Heart left ventricle (tissue), 16 donors: ENCODE data around the gene FAM149B1. TPM values are rescaled to one million over a fixed set of nuclear protein-coding genes. Genes with fewer than 3 reads are reported as not detected.

Experiments used
- ATAC-seq, 4 donors: fragments of 200-7000 bp; cut with Tn5 transposase; one replicate each; pipeline ENCODE4 v1.9.1; 2020 to 2022; ENCODE audit warnings: moderate library complexity in 4 of 4, mild to moderate bottlenecking in 3 of 4, moderate number of reproducible peaks in 1 of 4
- DNase-seq, 5 donors: peaks; one replicate each; pipeline ENCODE4 v3.0.0-alpha.2; 2020
- H3K27ac ChIP-seq, 12 donors: fragments of 200-600 bp; sonication (generic) in 4 of 12; one replicate each; pipeline versions ENCODE4 v1.5.0 to v1.8.0; 2016 to 2022; ENCODE audit warnings: mild to moderate bottlenecking in 2 of 12
- H3K27me3 ChIP-seq, 9 donors: fragments of 200-600 bp; sonication (generic) in 2 of 9; one replicate each; pipeline versions ENCODE4 v1.5.1 to v1.8.0; 2016 to 2022; ENCODE audit warnings: mild to moderate bottlenecking in 3 of 9
- H3K36me3 ChIP-seq, 9 donors: fragments of 200-600 bp; sonication (generic) in 2 of 9; one replicate each; pipeline versions ENCODE4 v1.5.0 to v1.8.0; 2018 to 2022; ENCODE audit warnings: mild to moderate bottlenecking in 2 of 9
- H3K4me1 ChIP-seq, 12 donors: fragments of 200-600 bp; sonication (generic) in 4 of 12; one replicate each; pipeline versions ENCODE4 v1.5.0 to v1.8.0; 2016 to 2022; ENCODE audit warnings: mild to moderate bottlenecking in 3 of 12
- H3K4me3 ChIP-seq, 12 donors: fragments of 200-600 bp; sonication (generic) in 4 of 12; one replicate each; pipeline versions ENCODE4 v1.5.0 to v1.8.0; 2017 to 2022; ENCODE audit warnings: mild to moderate bottlenecking in 9 of 12, moderate library complexity in 4 of 12
- H3K9me3 ChIP-seq, 12 donors: fragments of 200-600 bp; sonication (generic) in 4 of 12; one replicate each; pipeline versions ENCODE4 v1.5.0 to v1.8.0; 2016 to 2022; ENCODE audit warnings: mild to moderate bottlenecking in 1 of 12
- CTCF ChIP-seq, 12 donors: fragments of 200-600 bp; sonication (generic) in 4 of 12; IDR thresholded peaks; one replicate each; pipeline versions ENCODE4 v1.5.0 to v1.8.0; 2018 to 2022; ENCODE audit warnings: antibody characterized with exemption in 12 of 12, mild to moderate bottlenecking in 5 of 12
- POLR2A ChIP-seq, 2 donors: fragments of 450-650 bp; IDR thresholded peaks; one replicate each; pipeline ENCODE4 v1.6.1; 2017; ENCODE audit warnings: antibody characterized with exemption in 2 of 2, mild to moderate bottlenecking in 2 of 2, moderate library complexity in 2 of 2
- WGBS, 4 donors: extraction: QIAGEN DNeasy Blood & Tissue Kit in 2 of 4; methylation state at CpG; one replicate each; pipeline versions ENCODE4 v1.1.5 to v1.1.7; 2013 to 2018; 5-methylcytosine and 5-hydroxymethylcytosine counted together
- intact Hi-C, 10 donors: fragments of 100-400 bp; cut with DNase I; formaldehyde crosslinking; loops; one replicate each; pipeline versions ENCODE4 v1.11.1 to v1.14.2; 2022
- polyA plus RNA-seq, 2 donors: library from polyadenylated mRNA; stranded (reverse); fragments of 200-250 nt; gene quantifications; one replicate each; pipeline ENCODE4 v1.2.3, GENCODE V29; 2013
- total RNA-seq, 9 donors: library from RNA; depleted of rRNA in 2 of 9; stranded (reverse); fragments of >200 nt in 2 of 9; fragmentation: NEBNext Ultra II Directional in 3 of 9; extraction: Animal tissue kit (Norgen Biotek cat#: 25700) in 3 of 9; gene quantifications; one replicate each; pipeline versions ENCODE4 v1.1.0 to v1.2.4, GENCODE V29; 2016 to 2023
- donor health status: ischemic (EF 13 %, LVEDD 7.1; RV severe dilation, severe dysfunction).
- donor health status: healthy with polysubstance abuse.
- donor health status: DM: no; HTN: yes; CAD: no.
- donor health status: DM: no; HTN: no; CAD: no.
- donor health status: ischemic (EF 25% LVEDD 6.9; RV normal size, moderate dysfunction).
- donor health status: ischemic (EF 25% LVEDD 5.7; RV mildly dilated, moderate dysfunction).
- donor health status: healthy.
- donor health status: DM: yes; HTN: yes; CAD: no.
- donor health status: ischemic (EF 35%, LVEDD 5.7; RV mildly dilated, moderate dysfunction).
- donor health status: nonischemic (EF 11% LVEDD 7.7; RV severe dilation, severe dysfunction).
- donor health status: DM: yes; HTN: yes; CAD: no.
- donor health status: PGD.
- donor health status: ischemic (EF 29% LVEDD 5.4; RV normal size, mild dysfunction).
- donor health status: nonischemic (EF 23%, LVEDD 6.1; RV moderate dilation, normal function).

FAM149B1 gene
- total and polyA plus RNA-seq, 11 donors = 7.8 to 21.8 (median 17.8) TPM

- H3K27me3 ChIP-seq = no peaks in the 10 kb centered on the region
- no peak overlapping the region for H3K27ac ChIP-seq
- DNase-seq (no peak), ATAC-seq (no peak)
- H3K9me3 ChIP-seq = peaks cover 0 to 10% (median 0%) of the 10 kb centered on the region in 12 donors
- H3K36me3 ChIP-seq = no peaks in the 10 kb centered on the region
- no peak for TF ChIP-seq CTCF (IDR thresholded peaks at IDR 0.05)
- no peak for TF ChIP-seq POLR2A (IDR thresholded peaks at IDR 0.05)
- H3K4me3 ChIP-seq = no peak overlapping the region
- H3K4me1 ChIP-seq = no peaks in the 10 kb centered on the region
- WGBS, 4 donors = 97 to 100% (median 97%) methylated on average over 1 of the region's 1 CpG
- intact Hi-C loops = no loop called here
Observed at GRCh38 chr10:73289958-73290357, 122.0 kb downstream of the FAM149B1 start.

GRCh38 chr10:73293461-73293860, 125.5 kb downstream of the FAM149B1 start:
- Histone ChIP-seq H3K27me3 (no peaks in the 10 kb centered on the region), H3K36me3 (peaks cover 0 to 5% (median 0%) of the 10 kb centered on the region in 9 donors), H3K4me1 (no peaks in the 10 kb centered on the region), H3K27ac (no peak overlapping the region), H3K4me3 (no peak overlapping the region), H3K9me3 (peaks cover 0 to 10% (median 0%) of the 10 kb centered on the region in 12 donors)
- no peak for DNase-seq
- TF ChIP-seq POLR2A (IDR thresholded peaks at IDR 0.05) (no peak), CTCF (IDR thresholded peaks at IDR 0.05) (no peak)
- ATAC-seq = no peak
- WGBS, 4 donors = 79 to 83% (median 79%) methylated on average over 3 of the region's 3 CpGs
- intact Hi-C loops = no loop called here

Other genes with a start within 250 kb of the FAM149B1 start
- under 1 TPM in 4 of 9 donors, not detected in 5; 0.19 to 0.56 (median 0.28) TPM for gene PLA2G12B, start 213.3 kb upstream of the FAM149B1 start, total RNA-seq
- under 1 TPM in 1 of 2 donors, not detected in 1; 0.23 TPM for gene PLA2G12B, start 213.3 kb upstream of the FAM149B1 start, polyA plus RNA-seq
- gene P4HA1, start 71.3 kb upstream of the FAM149B1 start, total RNA-seq = 10 to 100 TPM; 44.5 to 71.7 (median 54.2) TPM
- 10 to 100 TPM; 18.0 to 33.6 TPM for gene P4HA1, start 71.3 kb upstream of the FAM149B1 start, polyA plus RNA-seq
- gene NUDT13, start 57.7 kb upstream of the FAM149B1 start, total RNA-seq = 1 to 10 TPM; 2.1 to 5.7 (median 3.2) TPM
- gene NUDT13, start 57.7 kb upstream of the FAM149B1 start, polyA plus RNA-seq = 1 to 10 TPM; 1.8 to 5.8 TPM
- 10 to 100 TPM; 13.3 to 21.9 (median 18.4) TPM for gene ECD, start 111 bp upstream of the FAM149B1 start, total RNA-seq
- gene ECD, start 111 bp upstream of the FAM149B1 start, polyA plus RNA-seq = 1 to 10 TPM; 7.5 to 9.3 TPM
- 10 to 100 TPM in 1 of 9 donors, 1 to 10 TPM in 8; 6.5 to 11.6 (median 6.8) TPM for gene DNAJC9, start 79.1 kb downstream of the FAM149B1 start, total RNA-seq
- 1 to 10 TPM; 5.8 to 8.7 TPM for gene DNAJC9, start 79.1 kb downstream of the FAM149B1 start, polyA plus RNA-seq
- 100 to 1,000 TPM in 6 of 9 donors, 10 to 100 TPM in 3; 56.5 to 112 (median 101) TPM for gene MRPS16, start 84.5 kb downstream of the FAM149B1 start, total RNA-seq
- gene MRPS16, start 84.5 kb downstream of the FAM149B1 start, polyA plus RNA-seq = 10 to 100 TPM; 80.5 to 85.8 TPM
- gene CFAP70, start 190.7 kb downstream of the FAM149B1 start, total RNA-seq = 1 to 10 TPM in 6 of 9 donors, under 1 TPM in 3; 0.82 to 2.0 (median 1.6) TPM
- 1 to 10 TPM in 1 of 2 donors, under 1 TPM in 1; 0.22 to 1.4 TPM for gene CFAP70, start 190.7 kb downstream of the FAM149B1 start, polyA plus RNA-seq
- 100 to 1,000 TPM; 100 to 170 (median 126) TPM for gene ANXA7, start 245.9 kb downstream of the FAM149B1 start, total RNA-seq
- gene ANXA7, start 245.9 kb downstream of the FAM149B1 start, polyA plus RNA-seq = 10 to 100 TPM; 46.4 to 84.9 TPM